GM18858 (cell line): ENCODE data around the gene CCIN.
"Not testable (repeated sequence)": the region's sequence is repeated elsewhere in the genome, so short reads cannot be mapped to it uniquely, and the experiment has no call there.

Source experiments
- ATAC-seq: cut with Tn5 transposase; IDR thresholded peaks from one replicate; pipeline ENCODE4 v1.9.1; 2021; ENCODE audit not compliant: unreplicated experiment

Gene CCIN

DNA sequence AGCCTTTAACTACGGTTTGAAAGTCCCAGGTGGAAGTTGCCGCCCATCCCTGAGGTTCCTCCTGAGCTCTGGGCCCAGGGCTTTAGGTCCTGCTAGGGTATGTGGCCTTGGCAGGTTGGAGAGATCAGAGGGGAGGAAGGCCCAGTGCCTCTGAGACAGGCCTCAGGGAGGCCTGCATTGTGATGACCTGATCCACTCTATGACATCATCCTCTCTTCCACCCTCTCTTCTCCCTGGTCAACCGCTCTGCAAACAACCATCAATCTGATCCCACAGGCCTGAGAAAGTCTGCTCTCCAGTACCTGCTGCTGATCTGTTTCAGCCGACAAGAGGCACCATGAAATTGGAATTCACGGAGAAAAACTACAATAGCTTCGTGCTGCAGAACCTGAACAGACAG is at the start of gene CCIN:
Gene CCIN, plus strand, starts transcription at position 223 of the 400 bp plus-strand sequence. Its CDS starts 115 bp downstream, at position 338.
- no peak for ATAC-seq

GRCh38 chr9:36119476-36119875 is 49.7 kb upstream of the CCIN start:
- ATAC-seq: no peak

- ATAC-seq: no peak
Measured at GRCh38 chr9:36120705-36121104, 48.5 kb upstream of the CCIN start.

- ATAC-seq: no peak
Measured at GRCh38 chr9:36121971-36122370, 47.2 kb upstream of the CCIN start.

DNA sequence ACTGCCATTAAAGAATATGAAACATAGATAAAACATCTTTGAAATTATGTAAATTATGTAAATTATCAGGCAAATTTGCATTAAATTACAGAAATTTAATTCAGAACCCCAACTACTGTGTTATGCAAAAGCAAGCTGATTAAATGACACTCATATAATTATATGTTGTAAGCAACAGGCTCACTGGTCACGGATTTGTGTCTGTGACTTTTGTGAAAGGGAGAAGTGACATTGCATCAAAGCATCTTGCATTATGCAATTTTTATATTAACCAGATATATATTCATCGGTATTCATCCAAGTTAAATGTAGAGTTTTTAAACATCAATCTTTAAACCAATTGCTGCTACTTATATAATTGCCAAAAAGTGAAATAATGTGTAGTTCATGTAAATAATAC is 45.7 kb upstream of the CCIN start:
- no peak for ATAC-seq

GRCh38 chr9:36125062-36125855 is 43.9 kb upstream of the CCIN start:
- no peak for ATAC-seq

GRCh38 chr9:36126016-36126730 is 43.0 kb upstream of the CCIN start:
- ATAC-seq: no peak

- ATAC-seq: no peak
Measured at GRCh38 chr9:36127652-36128244, 41.4 kb upstream of the CCIN start.

GRCh38 chr9:36128349-36128748 is 40.8 kb upstream of the CCIN start:
- no peak for ATAC-seq

GRCh38 chr9:36129139-36129538 is 40.0 kb upstream of the CCIN start:
- ATAC-seq: no peak

DNA sequence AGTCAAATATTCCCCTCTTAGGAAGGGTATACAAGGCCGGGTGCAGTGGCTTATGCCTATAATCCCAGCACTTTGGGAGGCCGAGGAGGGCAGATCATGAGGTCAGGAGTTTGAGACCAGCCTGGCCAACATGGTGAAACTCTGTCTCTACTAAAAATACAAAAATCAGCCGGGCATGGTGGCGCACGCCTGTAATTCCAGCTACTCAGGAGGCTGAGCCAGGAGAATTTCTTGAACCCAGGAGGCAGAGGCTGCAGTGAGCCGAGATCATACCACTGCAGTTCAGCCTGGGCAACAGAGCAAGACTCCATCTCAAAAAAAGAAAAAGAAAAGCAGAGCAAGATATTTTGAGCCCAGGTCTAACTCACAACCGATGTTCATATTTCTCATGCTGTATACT is 37.5 kb upstream of the CCIN start:
- ATAC-seq: not testable (repeated sequence)

DNA sequence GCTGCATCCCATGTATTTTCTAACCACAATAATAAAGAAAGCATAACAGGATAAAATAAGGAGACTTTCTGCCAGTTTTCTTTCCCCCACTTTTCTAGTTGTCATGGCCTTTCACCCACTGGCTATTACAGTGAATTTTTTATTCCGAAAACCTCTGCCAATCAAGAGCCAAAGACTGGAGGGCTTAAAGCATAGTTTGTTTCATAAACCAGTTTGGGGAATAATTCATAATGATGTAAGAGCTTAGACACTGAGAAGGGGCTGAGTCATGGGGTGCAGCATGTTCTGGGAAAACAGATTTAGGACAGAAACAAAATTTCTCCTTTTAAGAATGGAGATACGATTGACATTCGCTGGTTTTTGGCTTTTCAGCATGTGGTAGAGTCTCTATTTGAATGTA is 37.1 kb upstream of the CCIN start:
- no peak for ATAC-seq

GRCh38 chr9:36134761-36135505 is 34.3 kb upstream of the CCIN start:
- ATAC-seq: no peak

- ATAC-seq: no peak
Measured at GRCh38 chr9:36135741-36136271, 33.4 kb upstream of the CCIN start.

DNA sequence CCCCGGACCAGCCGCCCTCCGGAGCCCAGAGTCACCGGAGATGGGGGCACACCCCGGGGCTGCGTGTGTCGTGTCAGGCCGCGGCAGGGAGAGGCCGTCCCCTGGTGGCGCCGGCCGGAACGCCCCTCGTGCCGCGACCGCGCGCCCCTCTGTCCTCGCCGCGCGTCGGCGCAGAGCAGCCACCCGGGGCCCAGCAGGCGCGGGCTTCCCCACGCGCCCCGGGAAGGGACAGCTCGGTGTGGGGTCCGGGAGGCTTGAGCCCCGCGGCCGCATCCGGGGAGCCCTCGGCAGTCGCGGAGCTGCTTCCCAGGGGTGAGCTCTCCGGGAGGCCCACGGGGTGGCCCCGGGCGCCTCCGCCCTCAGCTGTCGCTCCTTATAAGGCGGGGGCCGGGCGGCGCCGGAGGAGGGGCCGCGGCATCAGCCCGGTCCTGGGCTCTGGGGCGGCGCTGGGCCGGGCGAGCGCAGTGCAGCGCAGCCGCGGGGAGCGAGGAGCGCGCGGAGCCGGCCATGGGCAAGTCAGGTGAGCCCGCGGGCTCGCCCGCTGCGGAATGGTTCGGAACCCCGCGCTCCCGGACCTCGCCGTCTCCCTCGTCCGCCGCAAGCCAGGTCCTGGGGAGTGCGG is 32.8 kb upstream of the CCIN start, which contains the start of gene GLIPR2:
Gene GLIPR2, plus strand, starts transcription at position 462 of the 622 bp plus-strand sequence. Its CDS starts 46 bp downstream, at position 508.
- peak; percentile 90 for ATAC-seq

GRCh38 chr9:36136894-36137391 is 32.2 kb upstream of the CCIN start:
- no peak for ATAC-seq

DNA sequence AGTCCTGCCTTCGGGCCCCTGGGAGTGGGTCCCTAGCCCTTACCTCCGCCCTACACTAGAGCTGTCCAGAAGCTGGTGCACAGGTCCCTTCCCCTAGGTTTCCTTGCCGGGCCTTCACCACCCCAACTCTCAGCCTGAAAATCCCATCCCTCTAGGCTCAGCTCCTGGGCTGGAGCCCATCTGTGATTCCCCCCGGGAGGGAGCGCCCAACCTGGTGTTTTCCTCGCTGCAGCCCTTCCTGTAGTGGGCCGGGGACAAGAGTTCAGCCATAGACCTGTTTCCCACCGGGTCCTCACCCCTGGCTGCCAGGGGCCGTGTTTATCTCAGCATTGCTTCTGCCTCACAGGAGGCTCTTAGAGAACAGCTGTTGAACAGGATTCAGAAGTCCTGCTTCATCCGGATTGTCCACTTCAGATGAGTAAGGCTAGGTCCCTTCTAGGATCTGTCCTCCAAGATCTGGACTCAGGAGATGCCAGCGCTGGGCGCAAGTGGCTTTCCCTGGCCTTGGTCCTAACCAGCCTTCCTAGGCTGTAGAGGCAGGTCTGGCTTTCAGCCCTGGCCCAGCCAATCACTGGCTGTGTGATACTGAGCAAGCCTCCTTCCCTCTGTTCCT is 31.7 kb upstream of the CCIN start:
- ATAC-seq: no peak

DNA sequence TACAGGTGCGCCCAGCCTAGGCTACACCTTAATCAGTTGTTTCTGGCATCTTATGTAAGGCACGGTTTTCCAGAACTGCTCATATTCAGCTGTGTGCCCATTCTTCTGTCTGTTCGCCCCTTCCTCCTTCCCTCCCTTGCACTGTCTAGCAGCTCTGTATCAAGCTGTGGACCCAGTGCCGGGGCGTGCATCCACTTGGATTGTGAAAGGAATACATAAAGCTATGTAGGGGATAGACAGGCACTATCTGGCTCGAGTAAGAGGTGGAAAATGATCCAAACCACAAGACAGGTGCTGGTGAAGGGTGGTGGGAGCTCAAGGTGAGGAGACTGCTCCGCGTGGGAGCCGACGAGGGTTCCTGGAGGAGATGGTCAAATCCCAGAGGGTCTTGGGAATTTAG is 30.7 kb upstream of the CCIN start:
- ATAC-seq: no peak

DNA sequence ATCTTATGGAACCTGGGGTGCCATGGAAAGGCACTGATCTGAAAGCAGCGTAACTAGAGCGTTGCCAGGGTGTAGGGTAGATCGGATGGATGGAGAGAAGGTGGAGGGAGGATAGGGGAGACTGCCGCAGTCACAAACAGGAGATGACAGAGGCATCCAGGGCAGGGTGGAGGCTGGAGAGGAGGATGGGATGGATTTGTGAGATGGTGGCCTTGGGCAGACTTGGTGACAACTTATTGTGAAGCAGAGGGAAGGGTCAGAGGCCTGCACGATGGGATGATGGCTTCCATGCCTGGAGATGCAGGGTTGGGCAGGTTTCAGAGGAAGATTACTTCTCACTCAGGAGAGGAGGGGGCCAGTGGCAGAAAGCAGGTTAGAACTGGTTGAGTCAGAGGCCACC is 30.3 kb upstream of the CCIN start:
- no peak for ATAC-seq
